ENCODE measurements around the gene MIEF2.

DNA sequence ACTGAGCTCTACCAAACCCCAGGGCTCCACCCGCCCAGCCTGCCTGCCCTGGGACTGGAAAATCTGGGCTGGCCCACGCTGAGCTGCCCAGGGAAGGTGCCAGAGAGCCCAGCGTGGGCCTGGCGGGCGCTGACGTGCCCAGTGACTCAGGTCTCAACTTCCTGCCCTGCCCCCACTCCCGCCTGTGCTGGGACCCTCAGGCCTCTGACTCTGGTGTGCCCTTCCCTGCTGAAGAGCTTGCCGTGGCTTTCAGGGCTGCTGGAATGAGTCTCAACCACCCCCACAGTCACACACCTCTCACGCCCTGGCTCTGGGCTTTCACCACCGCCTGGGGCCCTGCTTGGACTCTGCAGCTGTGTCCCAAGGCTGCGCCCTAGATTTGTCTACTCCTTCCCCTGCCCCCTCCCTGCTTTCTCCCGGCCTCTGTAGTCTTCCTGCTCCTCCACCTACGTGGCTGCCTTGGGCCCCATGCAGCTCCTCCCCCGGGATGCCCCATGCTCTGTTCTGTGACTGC is 24.7 kb upstream of the MIEF2 start:
- TF ChIP-seq TAF1 (IDR thresholded peaks at IDR 0.05; ENCODE audit: borderline replicate concordance, insufficient read depth, low read length), result no peak
- TF ChIP-seq POLR2AphosphoS5 (IDR thresholded peaks at IDR 0.05; ENCODE audit: low read depth, low read length), result no peak
- no peak for TF ChIP-seq SIN3A (IDR thresholded peaks at IDR 0.05; ENCODE audit: borderline replicate concordance, insufficient read depth, low read length)
- TF ChIP-seq REST (IDR thresholded peaks at IDR 0.05; ENCODE audit: insufficient read depth in 1 of 2, low read depth in 2 of 2, low read length in 2 of 2), result no peak
- TF ChIP-seq FOXP2 (optimal IDR thresholded peaks at IDR 0.05; ENCODE audit: borderline replicate concordance, extremely low read depth, extremely low read length, insufficient read depth), result no peak
